Muscle of back (tissue), 11 donors: ENCODE data around the gene THOC6. TPM values are rescaled to one million over a fixed set of nuclear protein-coding genes. Genes with fewer than 3 reads are reported as not detected.

Experiments used
- DNase-seq, 3 donors: peaks; one replicate each; pipeline versions ENCODE4 v3.0.0 to v3.0.0-alpha.2; 2013
- polyA plus RNA-seq, 10 donors: library from polyadenylated mRNA; unstranded; fragments of 120-200 nt; gene quantifications; one replicate each; pipeline ENCODE4 v1.2.1, GENCODE V29; 2013; ENCODE audit not compliant: insufficient read length in 10 of 10

Gene THOC6
- polyA plus RNA-seq, 10 donors, result 15.9 to 26.9 (median 19.8) TPM

- no peak for DNase-seq
Measured at GRCh38 chr16:2990891-2991290, 32.9 kb upstream of the THOC6 start.

GRCh38 chr16:2991566-2992261, 32.1 kb upstream of the THOC6 start:
- no peak for DNase-seq

DNA sequence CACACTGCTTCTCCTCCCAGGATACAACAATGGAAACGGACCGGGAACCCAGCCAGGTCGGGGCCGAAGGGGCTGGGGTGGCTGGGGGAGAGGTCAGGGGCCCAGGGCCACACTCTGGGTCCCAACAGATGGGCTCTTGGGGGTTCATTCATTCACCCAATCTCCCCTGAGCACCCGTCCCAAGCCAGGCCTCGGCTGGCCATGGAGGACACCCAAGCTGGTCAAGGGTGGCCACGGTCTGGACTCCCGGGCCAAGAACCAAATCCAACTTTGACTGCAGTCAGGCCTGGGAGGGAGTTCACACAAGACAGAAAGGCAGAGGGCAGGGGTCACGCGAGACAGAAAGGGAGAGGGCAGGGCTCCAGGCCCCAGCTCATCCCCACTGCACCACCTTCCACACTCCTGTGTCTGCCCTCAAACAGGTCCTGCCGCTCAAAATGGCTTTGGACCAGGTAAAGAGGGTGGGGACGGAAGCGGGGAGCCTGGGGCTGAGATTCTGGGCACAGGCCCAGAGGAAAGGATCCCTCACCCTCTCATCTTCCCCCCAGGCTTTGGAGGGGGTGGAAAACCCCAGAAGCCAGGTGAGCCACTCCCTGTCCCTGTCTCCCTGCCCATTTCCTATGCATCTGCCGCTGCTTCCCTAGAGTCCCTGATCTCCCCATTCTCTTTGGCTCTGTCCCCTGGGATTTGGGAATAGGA, 31.3 kb upstream of the THOC6 start:
- DNase-seq, result no peak

DNA sequence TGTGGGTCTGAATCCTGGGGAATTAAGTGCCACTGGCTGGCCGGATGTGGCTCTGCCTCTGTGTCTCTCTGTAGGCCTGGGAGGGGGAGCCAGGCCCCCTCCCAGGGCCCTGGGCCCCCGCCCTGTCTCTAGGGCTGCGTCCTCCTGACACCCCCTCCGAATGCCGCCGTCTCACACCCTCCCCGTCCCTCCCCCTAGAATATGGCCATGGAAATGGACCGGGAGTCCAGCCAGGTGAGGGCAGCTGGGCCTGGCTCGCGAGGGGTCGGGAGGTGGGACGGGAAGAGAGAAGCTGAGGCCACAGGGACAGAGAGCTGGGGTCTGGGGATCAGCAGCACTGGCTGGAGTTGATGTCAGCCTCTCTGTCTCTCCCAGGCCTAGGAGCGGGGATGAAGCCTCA, 27.5 kb upstream of the THOC6 start:
- DNase-seq, result no peak

GRCh38 chr16:2999929-3000328, 23.9 kb upstream of the THOC6 start:
- no peak for DNase-seq

DNA sequence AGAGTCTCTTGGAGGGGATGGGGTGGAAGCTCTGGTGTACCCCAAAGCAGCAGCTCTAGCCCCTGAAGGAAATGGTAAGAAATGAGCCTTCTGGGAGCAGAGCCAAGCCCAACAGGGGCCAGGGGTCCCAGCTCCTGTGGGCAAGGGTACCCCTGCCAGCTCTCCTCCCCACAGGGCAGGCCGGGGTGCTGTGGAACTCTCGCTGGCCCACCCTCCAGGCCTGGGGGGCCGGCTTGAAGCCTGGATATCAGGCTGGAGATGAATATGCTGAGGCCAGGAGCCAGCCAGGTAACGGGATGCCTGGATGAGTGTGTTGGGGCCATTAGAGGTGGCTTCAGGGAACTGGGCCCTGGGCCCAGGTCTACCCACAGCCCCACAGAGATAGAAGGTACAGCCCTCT, 23.3 kb upstream of the THOC6 start:
- DNase-seq, result no peak

- no peak for DNase-seq
Measured at GRCh38 chr16:3001316-3001715, 22.5 kb upstream of the THOC6 start.

DNA sequence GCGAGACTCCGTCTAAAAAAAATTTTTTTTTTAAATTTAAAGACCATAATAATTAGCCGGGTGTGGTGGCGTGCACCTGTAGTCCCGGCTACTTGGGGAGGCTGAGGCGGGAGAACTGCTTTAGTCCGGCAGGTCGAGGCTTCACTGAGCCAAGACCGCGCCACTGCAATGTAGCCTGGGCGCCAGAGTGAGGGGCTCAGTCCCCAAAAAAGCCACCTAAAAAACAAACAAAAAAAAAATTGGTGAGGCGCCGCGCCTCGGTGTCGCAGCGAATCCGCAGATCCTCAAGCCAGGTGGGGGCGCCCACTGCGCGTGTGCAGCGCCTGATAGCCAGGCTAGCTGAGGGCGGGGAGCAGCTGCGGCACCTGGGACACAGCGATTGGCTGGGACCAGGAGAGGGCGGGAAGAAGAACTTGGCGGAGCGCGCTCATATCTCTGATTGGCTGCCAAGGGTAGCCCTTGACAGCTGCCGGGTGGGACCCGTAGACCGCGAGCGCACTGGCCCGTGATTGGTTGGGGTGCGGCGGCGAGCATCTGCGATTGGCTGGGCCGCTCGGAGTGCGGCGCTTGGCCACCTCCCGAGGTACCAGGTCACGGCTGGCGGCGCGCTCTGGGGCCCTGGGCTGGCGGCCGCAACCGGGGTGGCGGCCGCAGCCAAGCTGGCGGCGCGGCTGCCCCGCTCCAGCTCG, 20.1 kb upstream of the THOC6 start:
- DNase-seq, result peak; percentile 97 to 98 (median 97)

- DNase-seq, result no peak
Measured at GRCh38 chr16:3004319-3004718, 19.5 kb upstream of the THOC6 start.

- DNase-seq, result peak in 1 of 3 donors; percentile 14
Measured at GRCh38 chr16:3004781-3005284, 19.0 kb upstream of the THOC6 start.

DNA sequence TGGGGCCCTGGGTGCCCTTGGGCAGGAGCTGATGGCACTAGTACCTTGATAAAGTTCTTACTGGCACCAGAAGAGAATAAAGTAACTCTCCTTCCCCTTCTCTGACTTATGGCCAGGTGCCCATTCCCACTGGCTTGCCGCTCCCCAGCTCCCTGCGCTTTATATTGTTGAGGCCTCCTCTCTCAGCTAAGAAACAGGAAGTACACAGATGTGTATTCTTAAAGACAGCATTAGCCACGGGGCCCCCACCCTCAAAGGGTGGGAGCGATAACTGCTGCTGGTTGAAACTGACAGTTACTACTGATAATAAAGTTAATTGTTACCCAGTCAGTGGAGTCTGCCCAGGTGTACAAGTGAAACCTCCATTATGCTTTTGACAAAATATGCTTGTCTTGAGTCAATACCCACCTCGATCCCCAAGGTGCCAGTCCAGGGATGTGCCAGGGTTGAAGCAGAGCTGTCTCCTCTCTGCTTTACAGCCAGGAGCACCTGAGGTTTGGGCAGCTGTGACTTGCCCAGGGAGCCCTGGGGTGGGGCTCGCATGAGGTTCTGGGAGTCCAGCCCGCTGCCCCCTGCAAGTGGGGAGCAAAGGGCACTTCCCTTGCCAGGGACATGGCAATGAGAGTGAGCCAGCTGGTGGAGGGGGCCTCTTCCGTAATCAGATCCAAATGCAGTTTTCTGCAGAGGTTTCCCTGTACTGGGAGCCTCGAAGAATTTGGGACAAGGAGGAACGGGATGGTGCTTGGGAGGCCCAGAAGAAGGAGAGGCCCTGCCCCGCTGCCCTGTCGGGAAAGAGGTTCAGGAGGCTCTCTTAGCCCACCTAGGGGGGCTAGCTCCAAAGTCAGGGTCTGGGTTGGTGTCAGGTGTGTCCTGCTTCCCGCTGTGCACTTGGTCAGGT, 16.5 kb upstream of the THOC6 start:
- DNase-seq, result peak in 1 of 3 donors; percentile 14

DNA sequence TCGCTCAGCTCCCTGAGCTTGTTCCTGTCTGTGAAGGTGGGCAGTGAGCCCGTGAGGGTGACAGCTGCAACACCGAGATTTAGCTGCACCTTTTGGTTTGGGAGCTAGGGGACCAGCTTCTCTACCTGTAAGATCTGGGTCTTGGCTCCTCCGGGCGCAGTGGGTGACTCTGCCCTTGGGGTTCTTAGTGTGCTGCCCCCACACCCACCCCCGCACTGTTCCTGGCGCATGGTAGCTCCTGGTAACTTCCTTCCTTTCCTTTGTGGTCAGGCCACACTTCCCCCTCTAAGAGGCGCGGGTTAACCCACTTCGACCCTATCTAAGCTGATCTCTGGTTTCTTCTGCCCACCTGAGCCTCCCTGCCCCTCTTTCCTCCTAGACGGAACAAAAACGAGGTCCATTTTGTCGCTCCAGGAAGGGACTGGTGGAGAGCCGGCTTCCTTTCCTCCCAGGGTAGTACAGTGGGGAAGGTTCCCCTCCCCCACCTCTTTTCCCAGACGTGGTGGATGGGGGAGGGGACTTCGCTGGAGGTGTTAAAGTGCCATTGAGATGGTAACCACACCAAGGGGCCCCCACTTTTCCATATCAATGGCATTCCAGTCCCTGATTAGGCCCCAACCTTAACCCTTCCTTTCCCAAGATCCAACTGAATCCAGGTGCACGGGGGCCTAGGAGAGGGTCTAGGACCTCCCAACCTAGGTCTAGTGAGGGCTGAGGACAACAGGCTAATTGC, 15.7 kb upstream of the THOC6 start:
- DNase-seq, result no peak

DNA sequence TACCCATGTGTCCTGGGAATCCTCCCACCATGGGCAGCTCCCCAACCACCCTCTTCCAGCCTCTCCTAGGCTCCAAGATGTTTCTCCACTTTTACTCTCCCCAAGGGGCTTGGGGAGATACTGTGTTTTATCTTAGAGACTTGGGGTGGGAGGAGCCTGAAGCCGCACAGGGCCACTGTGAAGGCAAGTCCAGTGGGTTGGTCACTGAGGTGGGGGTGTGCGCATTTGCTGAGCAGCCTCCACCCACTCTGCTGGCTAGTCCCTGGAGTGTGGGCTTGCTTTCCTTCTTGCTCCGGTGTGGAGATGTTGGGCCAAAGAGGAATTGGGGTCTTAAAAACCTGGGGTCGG, 15.2 kb upstream of the THOC6 start:
- no peak for DNase-seq

DNA sequence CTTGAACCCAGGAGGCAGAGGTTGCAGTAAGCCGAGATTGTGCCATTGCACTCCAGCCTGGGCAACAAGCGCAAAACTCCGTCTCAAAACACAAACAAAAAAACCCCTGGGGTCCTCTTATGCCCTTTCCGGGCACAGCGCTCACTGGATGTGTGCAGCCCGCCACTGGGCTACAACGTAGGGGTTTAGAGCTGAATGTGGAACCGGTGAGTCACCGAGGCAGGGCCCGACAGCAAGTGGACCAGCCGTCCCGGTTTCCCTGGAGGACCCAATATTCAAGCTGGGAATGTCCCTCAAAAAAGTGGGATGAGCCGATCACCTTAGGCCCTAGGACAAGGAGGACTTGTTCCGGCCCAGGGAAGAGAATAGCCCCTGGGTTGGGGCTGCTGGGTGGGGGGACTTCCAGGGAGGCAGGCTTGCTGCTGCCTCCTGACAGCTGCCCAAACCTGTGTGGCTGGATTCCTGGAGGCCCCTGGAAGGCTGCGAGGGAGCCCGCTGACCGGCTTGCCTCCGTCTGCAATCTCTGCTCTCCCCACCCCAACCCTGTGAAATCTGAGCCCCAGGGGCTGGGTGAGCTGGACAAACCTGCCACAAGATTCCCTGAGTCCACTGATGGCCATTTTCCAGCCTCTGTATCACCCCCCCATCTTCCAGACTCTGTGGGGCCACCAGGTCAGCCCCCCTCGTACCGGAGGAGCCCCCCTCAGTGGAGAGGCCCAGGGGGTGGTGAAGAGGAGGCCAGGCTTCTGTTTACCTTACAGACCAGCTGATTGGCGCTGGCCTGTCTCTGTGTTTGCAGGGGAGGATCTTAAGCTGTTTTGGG, 14.1 kb upstream of the THOC6 start:
- DNase-seq, result no peak

- DNase-seq, result no peak
Measured at GRCh38 chr16:3010510-3010909, 13.3 kb upstream of the THOC6 start.

- no peak for DNase-seq
Measured at GRCh38 chr16:3012246-3012645, 11.6 kb upstream of the THOC6 start.

- DNase-seq, result no peak
Measured at GRCh38 chr16:3012828-3013420, 10.9 kb upstream of the THOC6 start, which contains the start of gene CLDN9. CLDN9 (plus strand) TSS chr16:3012923; CDS start chr16:3013363, 440 bp downstream.

- no peak for DNase-seq
Measured at GRCh38 chr16:3013491-3013951, 10.3 kb upstream of the THOC6 start.

DNA sequence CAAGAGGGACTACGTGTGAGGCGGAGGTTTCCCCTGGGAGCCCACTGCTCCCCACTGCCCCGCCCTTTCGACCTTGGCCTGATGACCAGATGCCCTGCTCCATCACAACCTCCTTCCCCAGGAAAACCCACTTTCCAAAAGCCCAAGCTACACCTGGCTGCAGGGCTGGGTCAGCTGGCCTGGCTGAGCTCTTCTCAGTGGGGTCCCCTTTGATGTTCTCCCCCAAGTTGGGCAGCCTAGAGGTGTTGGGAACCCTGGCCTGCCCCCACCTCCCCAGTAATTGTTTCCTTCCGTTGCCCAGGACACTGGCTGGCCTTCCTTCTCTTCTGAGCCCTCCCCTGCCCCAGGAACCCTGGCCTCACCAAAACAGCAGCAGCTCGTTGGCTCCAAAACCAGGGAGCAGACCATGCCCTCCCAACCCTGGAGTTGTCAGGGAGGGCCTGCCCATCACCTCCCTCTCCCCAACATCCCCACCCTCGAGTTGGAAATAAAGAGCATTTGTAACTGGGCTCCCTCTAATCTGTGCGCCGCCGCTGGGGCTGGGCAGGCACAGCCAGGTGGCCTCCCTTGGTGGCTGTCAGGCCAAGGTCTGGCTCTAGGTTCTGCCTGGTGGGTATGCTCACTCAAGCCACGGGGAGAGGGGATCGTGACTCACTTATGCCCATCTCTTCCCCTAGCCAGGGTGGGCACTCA, 9.7 kb upstream of the THOC6 start:
- DNase-seq, result no peak
